Measurements from ENCODE around the gene NXN. TPM values are rescaled to one million over a fixed set of nuclear protein-coding genes. Genes with fewer than 3 reads are reported as not detected.
A peak's percentile ranks its signal among the peaks of the same experiment; 100 is the strongest.
"Not testable (repeated sequence)": the region's sequence is repeated elsewhere in the genome, so short reads cannot be mapped to it uniquely, and the experiment has no call there.

Gene NXN
- total RNA-seq, 1 donor from 2014 or later: 177 TPM

- Mint-ChIP-seq H3K27me3 (ENCODE audit: unreplicated experiment) (peaks cover 9% of the 10 kb centered on the region), H3K27ac (ENCODE audit: unreplicated experiment) (peak overlapping the region; percentile 74), H3K36me3 (ENCODE audit: unreplicated experiment) (peaks cover 17% of the 10 kb centered on the region), H3K9me3 (ENCODE audit: unreplicated experiment) (peaks cover 9% of the 10 kb centered on the region), H3K4me3 (ENCODE audit: unreplicated experiment) (peak overlapping the region; percentile 10), H3K4me1 (ENCODE audit: low read depth, unreplicated experiment) (peaks cover 36% of the 10 kb centered on the region)
- no peak for TF ChIP-seq CTCF (IDR thresholded peaks at IDR 0.05; ENCODE audit: partially characterized antibody, unreplicated experiment)
- no peak for DNase-seq
Measured at GRCh38 chr17:914561-914960, 65.0 kb downstream of the NXN start.

GRCh38 chr17:913207-913606 lies 66.4 kb downstream of the NXN start:
- H3K4me3 Mint-ChIP-seq (ENCODE audit: unreplicated experiment): no peak overlapping the region
- no peak for TF ChIP-seq CTCF (IDR thresholded peaks at IDR 0.05; ENCODE audit: partially characterized antibody, unreplicated experiment)
- H3K4me1 Mint-ChIP-seq (ENCODE audit: low read depth, unreplicated experiment): peaks cover 37% of the 10 kb centered on the region
- peaks cover 7% of the 10 kb centered on the region for H3K9me3 Mint-ChIP-seq (ENCODE audit: unreplicated experiment)
- peaks cover 14% of the 10 kb centered on the region for H3K36me3 Mint-ChIP-seq (ENCODE audit: unreplicated experiment)
- peaks cover 6% of the 10 kb centered on the region for H3K27me3 Mint-ChIP-seq (ENCODE audit: unreplicated experiment)
- no peak for DNase-seq
- peak overlapping the region; percentile 10 for H3K27ac Mint-ChIP-seq (ENCODE audit: unreplicated experiment)

DNA sequence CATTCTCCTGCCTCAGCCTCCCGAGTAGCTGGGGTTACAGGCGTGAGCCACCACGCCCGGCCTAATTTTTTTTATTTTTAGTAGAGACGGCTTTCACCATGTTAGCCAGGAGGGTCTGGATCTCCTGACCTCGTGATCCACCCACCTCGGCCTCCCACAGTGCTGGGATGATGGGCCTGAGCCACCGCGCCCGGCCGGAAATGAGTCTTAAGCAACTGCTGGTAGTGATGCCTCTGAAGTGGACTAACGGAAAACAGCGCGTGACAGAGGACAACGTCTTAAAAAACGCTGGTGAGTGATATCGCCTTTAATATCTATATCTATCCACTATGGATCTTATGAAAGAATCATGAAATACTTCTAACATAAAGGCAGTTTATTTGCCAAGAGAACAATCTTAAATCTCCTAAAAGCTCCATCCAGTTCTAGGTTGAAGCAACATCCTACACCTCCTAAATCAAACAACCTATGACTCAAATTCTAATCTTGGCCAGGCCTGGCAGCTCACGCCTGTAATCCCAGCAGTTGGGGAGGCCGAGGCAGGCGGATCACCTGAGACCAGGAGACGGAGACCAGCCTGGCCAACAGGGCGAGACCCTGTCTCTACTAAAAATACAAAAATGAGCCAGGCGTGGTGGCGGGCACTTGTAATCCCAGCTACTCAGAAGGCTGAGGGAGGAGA lies 69.8 kb downstream of the NXN start:
- Mint-ChIP-seq H3K27ac (ENCODE audit: unreplicated experiment) (no peak overlapping the region), H3K36me3 (ENCODE audit: unreplicated experiment) (peaks cover 4% of the 10 kb centered on the region), H3K4me3 (ENCODE audit: unreplicated experiment) (no peak overlapping the region), H3K4me1 (ENCODE audit: low read depth, unreplicated experiment) (peaks cover 31% of the 10 kb centered on the region), H3K9me3 (ENCODE audit: unreplicated experiment) (no peaks in the 10 kb centered on the region), H3K27me3 (ENCODE audit: unreplicated experiment) (peaks cover 3% of the 10 kb centered on the region)
- no peak for DNase-seq
- no peak for TF ChIP-seq CTCF (IDR thresholded peaks at IDR 0.05; ENCODE audit: partially characterized antibody, unreplicated experiment)

GRCh38 chr17:907725-908124 lies 71.9 kb downstream of the NXN start:
- Mint-ChIP-seq H3K4me1 (ENCODE audit: low read depth, unreplicated experiment) (peaks cover 23% of the 10 kb centered on the region), H3K4me3 (ENCODE audit: unreplicated experiment) (no peak overlapping the region), H3K9me3 (ENCODE audit: unreplicated experiment) (peaks cover 3% of the 10 kb centered on the region), H3K36me3 (ENCODE audit: unreplicated experiment) (no peaks in the 10 kb centered on the region), H3K27ac (ENCODE audit: unreplicated experiment) (no peak overlapping the region), H3K27me3 (ENCODE audit: unreplicated experiment) (peaks cover 2% of the 10 kb centered on the region)
- DNase-seq: no peak
- no peak for TF ChIP-seq CTCF (IDR thresholded peaks at IDR 0.05; ENCODE audit: partially characterized antibody, unreplicated experiment)

DNA sequence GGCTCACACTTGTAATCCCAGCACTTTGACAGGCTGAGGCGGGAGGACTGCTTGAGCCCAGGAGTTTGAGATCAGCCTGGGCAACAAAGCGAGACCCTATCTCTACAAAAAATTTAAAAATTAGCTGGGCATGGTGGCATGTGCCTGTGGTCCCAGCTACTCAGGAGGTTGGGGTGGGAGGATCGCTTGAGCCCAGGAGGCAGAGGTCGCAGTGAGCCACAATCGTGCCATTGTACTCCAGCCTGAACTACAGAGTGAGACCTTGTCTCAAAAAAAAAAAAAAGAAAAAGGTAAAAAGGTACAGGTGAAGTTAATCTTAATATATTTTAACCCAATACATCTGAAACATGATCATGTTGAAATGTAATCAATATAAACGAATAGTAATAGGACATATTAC lies 73.9 kb downstream of the NXN start:
- H3K4me1 Mint-ChIP-seq (ENCODE audit: low read depth, unreplicated experiment): peaks cover 36% of the 10 kb centered on the region
- DNase-seq; H3K36me3 Mint-ChIP-seq (ENCODE audit: unreplicated experiment); H3K4me3 Mint-ChIP-seq (ENCODE audit: unreplicated experiment); H3K27ac Mint-ChIP-seq (ENCODE audit: unreplicated experiment); H3K9me3 Mint-ChIP-seq (ENCODE audit: unreplicated experiment); H3K27me3 Mint-ChIP-seq (ENCODE audit: unreplicated experiment): not testable (repeated sequence)

All from glutamatergic neuron (in vitro differentiated cells).